GM21717 (cell line): Measurements from ENCODE around the gene KIF25.

Source experiments
- ATAC-seq: cut with Tn5 transposase; IDR thresholded peaks from one replicate; pipeline ENCODE4 v1.9.1; 2021; ENCODE audit warnings: mild to moderate bottlenecking, moderate library complexity; ENCODE audit not compliant: unreplicated experiment

KIF25 gene

DNA sequence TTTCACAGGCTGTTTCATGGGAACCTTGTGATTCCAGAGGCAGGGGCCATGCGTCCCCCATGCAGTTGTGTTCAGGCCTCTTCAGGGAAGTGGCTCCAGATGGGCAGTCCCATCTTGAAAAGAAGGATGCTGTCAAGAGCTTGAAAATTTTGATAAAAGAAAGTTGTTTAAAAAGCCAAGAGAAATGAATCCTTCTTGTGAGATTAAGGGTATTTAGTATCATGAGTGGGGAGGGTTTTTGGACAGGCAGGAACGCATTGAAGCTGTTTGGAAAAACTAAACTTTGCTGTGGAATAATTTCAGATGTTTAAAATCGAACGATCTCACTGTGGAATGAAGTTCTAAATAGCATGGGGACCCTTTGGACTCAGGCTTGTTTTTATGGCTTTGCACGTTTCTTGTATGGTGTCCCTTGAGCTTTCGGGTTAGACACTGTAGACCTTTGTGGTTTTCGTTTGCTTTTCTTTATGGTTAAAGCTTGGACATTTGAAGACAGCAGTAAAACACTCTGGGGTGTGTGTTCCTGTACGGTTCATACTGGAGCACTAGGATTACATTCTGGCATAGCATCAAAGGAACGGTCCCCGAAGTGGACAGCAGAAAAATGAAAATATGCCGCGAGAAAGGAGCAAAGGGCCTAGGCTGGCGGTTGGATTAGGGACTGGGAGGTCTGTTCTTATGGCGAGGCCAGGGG, 18.2 kb downstream of the KIF25 start:
- ATAC-seq: no peak

DNA sequence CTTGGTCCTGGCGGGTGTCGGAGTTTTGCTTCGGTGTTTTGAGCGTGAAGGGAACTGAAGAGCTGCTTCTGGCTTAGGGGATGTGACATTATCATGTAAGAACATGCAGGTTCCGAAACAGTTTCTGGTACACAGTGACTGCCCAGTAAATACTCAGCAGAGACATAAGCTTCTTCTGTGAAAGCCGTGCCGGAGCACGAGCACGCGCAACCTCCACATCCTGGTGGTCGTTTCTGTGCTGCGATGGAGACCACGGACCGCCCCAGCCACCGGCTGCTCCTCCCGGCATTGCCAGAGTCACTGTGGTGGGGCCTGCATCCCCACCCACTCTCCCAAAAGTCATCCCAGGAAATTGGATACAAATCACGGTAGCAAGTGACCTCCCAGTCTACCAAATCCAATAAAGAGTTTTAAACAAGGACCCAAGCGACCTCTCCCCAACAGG, 18.7 kb downstream of the KIF25 start:
- no peak for ATAC-seq

DNA sequence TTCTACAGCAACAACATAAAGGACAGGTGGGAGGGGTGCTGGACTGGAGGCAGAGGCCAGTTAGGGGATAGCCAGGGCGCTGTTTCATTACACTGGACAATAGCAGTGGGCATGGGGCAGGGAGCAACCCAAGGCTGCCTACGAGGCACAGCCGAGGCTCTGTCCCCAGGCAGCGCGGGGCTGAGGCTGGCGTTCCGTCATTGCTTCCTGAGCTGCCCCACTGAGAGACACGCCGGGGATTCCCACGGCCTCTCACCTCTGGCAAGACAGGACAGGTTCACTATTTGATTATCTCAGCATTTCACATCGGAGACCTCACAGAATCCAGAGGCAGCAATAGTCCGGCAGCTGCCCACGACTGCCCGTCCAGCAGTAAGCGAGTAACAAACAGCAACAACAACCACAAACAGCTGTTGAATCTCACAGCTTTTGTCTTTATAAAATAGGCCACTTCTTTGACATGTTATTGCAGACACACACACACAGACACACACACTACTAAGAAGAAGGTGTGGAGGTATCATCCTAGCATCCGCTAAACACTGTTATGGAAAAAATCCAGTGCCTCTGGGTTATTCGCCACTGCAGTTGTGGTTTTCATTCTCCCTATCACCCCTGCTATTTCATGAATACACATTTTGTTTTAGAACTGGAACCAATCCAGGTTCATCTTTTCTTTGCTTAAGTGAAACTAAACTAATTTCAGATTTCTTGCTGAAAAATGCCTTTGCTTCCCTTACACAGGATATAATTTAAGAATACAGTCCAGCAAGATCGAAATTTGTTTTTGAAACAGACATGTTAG, 19.5 kb downstream of the KIF25 start:
- no peak for ATAC-seq

DNA sequence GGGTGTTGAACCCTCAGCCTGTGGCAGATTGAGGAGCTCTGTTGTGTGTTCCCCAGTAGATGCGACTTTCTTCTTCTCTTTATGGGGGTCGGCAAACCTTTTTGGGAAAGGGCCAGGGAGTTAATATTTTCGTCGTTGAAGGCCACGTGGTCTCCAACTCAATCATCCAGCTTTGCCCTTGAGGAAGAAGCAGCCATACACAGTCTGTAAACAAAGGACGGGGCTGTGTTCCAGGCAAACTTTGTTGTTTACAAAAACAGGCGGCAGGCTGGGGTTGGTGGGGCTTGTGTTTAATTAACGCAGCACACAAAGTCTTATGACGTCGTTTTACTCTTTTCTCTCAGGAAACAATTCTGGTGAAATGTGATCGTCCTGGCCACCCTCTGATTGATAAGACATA, 20.2 kb downstream of the KIF25 start:
- ATAC-seq: no peak

DNA sequence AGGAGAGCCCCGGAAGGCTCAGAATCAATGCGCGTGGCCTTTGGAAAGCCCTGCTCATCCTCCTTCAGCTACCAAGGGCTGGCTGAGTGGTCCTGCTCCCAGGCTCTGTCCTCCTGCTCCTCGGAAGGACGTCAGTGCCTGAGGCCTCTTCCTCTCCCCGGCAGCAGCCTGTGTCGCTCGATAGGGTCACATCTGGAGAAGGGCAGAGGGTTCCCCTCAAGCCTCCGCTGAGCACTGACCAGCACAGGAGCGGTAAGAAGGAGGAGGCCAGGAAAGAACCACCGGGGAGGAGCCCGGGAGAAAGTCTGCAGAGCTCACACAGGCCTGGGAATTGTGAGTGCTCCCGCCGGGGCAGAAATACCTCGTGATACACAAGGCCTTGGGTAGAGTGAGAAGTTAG, 21.2 kb downstream of the KIF25 start:
- ATAC-seq: no peak

DNA sequence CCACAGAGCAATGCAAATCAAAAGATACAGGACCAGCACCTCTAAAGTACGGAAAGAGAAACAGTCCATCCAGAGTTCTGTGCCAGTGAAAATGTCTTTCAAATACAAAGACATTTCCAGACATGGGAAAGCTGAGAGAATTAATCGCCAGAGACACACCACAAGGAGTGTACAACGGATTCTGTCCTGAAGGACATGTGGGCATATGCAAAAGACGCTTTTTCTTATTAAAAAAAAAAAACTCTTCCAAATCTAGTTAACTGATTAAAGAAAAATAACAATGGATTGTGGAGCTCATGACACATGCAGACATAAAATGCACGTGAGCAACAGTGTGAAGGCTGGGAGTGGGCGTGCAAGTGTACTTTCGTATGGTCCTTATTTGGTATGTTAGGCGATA, 22.8 kb downstream of the KIF25 start:
- no peak for ATAC-seq

DNA sequence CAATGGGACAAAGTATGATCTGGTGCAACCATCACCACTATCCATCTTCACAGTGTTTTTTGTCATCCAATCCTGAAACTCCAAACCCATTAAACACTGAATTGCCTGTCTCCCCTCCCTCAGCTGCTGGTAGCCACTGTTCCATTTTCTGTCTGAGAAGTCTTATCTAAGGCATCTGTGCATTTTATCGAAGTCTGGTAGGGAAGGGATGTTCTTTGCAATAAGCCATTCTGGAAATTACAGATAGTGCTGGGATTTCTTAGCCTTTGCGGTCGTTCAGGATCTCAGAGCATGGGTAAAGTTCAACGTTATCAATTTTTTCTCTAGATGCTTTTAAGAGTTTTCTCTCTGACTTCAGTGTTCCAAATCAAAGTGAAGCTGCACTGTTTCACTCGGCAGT, 24.1 kb downstream of the KIF25 start:
- ATAC-seq: no peak

DNA sequence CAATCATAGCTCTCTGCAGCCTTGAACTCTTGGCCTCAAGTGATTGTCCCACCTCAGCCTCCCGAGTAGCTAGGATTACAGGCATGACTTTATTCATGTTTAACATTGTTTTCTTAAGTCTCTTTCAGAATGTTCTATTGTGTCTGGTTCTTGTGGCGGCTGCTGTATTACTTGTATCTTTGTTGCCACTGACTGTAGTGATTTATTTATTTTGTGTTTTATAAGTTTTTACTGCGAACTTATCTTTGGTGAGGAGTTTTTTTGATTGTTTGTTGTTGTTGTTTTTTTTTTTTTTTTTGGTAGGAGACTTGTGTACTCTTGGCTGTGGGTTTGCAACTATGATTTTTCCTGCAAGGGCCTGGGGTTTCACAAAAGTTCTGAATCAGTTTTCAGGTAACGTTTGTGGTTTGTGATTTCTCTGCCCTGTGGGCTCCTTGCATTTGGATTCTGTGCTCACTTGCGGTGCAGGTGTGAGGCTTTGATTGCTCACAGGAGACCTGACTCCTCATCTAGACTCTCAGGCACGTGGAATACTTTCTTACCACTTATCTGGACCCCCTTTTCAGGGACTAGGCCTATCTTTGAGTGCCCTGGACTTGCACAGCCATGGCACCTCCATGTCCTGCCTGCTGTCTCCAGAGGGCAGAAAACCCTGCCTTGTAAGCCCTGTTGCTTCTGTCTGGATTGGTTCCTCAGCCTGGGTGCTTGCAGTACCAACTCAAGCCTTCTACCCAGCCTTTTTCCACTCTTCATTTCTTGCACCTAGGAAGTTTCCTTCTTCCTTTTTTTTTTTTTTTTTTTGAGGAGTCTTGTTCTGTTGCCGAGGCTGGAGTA, 25.2 kb downstream of the KIF25 start:
- ATAC-seq: no peak

DNA sequence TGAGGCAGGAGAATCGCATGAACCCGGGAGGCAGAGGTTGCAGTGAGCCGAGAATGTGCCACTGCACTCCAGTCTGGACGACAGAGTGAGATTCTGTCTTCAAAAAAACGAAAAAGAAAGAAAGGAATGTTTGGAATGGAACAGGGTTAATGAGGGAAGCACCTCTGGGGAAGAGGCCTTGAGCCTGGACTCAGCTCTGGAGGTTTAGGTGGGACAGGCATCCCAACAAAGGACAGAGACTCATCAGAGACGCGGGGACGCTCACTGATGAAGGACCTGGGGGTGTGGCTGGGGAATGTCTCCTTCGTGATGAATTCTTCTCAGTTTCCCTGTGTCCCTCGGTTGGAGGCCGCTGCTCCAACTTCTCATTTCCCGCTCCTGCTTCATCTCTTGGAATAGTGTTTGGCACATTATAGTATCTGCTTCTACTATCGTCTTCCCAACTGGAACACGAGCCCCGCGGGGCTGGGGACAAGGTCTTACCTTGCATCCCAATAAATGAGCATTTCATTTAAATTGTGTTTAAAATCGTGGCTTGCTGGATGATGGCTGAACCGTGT, 27.6 kb downstream of the KIF25 start:
- ATAC-seq: no peak

DNA sequence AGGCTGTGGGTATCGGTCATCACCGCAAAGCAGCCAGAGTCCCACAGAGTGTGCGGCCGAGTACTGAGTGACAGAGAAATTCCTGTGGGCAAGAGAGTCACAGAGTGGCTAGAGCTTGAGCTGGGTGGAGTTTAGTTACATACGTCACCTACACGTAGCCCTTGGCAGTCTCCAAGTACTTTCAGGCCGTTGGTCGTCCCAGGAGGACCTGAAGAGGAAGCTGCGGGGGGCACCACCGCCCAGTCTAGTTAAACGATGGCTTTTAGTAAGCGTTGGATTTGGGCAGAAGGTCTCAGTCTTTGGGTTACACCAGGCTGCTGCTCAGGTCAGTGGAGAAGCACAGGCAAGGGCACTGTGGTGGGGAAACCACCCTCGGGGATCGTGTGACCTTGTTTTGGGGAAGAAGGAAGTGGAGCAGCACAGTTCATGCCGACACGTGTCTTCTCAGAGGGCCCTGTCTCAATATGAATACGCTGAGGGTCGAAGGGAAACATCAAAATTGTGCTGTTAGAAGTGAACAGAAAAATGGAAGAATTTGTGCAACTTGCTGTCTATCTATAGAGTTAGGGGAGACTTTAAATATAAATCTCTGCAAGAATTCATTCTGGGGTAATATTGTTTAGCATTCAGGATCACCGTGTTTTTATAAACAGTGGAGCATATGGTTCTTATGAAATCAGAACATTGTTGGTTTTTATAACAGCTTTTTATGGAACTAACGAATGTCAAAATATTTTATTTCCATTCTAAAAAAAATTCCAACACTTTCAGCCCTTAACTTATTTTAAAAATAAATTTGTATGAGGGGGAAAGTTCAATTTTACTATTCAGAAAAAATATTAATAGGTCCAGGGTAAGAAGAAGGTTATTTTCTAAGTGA, 28.6 kb downstream of the KIF25 start:
- ATAC-seq: no peak

DNA sequence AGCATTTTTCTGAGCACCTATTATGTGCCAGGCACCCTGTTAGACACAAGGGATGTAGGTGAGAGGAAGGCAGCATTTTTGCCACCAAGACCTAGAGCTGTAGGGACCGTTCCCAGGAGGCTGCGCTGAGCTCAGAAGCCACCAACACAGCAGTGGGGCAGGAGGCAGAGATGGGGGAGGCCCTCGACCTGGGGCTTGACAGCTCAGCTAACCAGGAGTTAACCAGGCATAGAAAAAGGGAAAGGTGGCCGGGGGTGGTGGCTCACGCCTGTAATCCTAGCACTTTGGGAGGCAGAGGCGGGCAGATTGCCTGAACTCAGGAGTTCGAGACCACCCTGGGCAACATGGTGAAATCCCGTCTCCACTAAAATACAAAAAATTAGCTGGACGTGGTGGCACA, 29.5 kb downstream of the KIF25 start:
- no peak for ATAC-seq

DNA sequence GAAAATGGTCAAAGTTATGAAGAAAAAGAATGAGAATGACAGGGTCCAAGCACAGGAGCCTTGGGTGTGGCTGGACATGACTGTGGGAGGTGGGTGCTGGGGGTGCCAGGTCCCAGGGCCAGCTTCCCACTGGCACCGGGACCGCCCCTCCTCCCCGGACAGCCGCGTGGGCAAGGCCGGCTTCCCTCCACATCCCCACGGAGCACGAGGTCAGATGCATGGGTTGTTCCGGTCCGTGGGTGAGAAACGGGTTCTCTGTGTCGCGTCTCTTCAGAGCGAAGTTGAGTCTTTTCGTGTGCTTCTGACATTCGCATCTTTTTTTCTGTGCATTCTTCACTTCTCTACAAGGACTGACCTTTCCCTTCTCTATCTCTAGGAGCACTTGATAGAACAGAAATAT, 30.1 kb downstream of the KIF25 start:
- no peak for ATAC-seq

DNA sequence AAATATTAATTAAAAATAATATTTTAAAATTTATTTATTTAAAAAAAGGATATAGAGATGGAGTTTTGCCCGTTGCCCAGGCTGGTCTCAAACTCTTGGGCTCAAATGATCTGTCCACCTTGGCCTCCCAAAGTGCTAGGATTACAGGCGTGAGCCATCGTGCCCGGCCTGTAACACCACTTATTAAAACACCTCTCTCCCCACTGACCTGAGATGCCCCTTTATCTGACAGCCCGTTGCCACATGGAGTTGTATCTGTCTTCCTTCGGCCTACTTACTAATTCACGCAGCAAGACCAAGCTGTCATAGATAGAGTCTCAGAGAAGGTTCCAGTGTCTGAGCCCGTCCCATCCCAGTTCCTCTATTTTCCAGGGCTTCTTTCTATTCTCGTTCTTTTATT, 30.7 kb downstream of the KIF25 start:
- ATAC-seq: no peak

DNA sequence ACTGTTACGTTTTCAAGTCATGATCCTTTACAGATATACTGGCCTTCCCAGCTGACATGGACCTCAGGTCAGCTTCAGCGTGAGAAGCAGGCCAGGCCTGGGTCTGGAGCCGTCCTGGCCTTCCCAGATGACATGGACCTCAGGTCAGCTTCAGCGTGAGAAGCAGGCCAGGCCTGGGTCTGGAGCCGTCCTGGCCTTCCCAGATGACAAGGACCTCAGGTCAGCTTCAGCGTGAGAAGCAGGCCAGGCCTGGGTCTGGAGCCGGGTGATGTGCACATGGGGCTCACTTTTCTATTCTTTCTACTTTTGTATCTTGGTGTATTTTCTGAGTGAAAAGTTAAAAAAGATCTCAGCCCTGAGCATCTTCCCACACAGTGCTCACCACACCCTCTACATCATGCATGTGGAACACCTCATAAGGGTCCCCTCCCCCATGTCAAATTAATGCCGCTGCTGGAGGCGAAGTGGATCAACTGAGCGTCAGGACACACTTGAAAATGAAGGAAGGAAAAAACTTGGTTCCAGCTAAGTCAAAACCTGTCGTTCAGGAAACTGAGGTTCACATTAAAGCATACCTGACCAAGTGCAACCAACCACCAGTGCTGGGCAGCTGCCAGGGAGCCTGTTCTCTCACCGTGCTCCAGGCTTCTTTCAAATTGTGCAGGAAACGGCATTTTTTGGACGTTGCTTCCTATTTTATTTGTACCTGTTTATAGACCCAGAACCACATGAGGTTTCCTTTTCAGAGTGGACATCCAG, 32.2 kb downstream of the KIF25 start:
- no peak for ATAC-seq

DNA sequence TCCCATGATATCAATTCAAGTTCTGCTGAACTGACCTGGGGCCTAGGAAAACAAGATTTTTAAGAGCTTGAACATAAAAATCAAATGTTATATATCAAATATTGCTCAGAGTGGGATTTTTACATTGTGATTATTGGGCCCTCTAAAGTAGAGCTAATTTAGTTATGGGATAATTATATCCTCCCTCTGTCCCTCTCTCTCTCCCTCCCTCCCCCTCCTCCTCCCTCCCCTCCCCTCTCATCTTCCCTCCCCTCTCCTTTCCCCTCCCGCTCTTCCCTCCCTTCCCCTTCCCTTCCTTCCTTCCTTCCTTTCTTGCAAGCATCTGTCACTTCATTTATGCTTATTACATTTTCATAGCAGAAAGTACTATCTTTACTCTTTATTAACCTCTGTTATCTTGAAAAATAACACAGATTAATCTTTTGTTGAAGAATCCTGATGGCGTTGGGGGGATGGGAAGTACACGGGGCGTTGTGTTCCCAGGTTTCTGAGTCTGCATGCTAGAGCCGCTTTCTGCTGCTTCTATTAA, 32.8 kb downstream of the KIF25 start:
- ATAC-seq: no peak

DNA sequence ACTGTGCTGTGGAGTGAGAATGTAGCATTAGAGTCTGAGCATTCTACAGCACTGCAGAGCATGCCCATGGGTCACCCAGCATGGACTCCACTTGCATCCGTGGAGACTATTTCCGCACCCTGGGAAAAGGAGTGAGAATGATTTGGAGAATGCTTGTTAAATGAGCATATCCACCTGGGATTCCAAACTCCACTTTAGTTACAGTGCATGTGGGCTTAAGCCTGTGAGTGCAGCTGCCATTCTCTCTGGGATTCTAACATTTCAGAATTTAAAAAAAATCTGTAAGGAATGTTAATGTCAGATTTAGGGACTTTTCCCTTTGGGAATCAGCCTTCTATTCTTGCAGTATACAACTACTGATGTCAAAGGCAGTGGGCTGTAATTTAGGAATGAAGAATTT, 33.4 kb downstream of the KIF25 start:
- ATAC-seq: no peak

DNA sequence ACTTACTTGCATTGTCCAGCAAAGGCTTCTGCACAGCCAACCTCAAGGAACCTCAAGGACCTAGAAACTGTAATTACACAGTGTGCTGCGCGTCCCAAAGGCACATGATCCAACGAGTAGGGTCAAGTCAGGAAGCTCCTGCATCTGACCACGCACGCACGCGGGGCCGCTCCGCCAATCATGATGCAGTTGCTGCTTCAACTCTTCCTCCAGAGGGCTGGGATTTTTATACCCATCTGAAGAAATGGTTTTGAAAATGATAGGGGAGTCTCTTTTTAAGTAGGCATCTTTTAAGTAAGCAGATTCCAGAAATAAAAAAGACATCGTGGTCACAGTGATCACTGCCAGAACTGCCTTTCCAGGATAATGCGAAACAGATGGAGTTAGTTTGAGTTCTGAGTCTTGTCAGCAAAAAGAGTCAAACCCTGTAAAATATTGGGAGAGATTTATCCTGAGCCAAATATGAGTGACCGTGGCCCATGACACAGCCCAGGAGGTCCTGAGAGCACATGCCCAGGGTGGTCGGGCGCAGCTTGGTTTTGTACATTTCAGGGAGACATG, 34.0 kb downstream of the KIF25 start:
- ATAC-seq: no peak

DNA sequence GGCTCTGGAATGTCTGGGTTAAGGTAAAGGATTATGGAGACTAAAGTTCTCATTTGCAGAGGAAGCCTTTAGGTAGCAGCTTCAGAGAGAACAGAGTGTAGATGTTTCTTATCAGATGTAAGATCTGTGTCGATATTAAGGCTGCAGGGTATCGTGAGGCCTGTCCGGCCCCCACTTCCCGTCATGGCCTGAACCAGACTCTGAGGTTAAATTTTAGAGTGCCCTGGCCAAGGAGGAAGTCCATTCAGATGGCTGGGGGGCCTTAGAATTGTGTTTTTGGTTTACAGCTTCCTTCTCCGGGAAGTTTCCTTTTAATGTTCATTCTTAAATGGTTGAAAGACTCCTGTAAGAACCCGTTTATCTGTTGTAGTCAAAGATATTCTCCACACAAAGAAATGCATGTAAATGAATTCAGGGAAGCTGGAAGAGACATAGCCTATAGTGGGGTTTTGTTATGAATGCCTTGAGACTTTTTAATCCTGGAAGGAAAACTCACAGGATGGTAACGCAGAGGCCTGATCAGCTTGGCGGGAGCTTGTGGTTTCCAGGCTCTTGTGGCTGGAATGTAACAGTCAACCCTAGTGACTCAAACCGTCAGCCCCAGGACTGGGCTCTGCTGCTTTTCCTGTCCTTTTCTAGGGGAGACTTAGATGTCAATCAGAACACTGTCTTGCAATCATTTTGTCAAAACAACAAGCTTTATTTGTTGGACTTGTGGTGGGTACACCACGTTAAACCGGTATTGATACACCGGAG, 34.7 kb downstream of the KIF25 start:
- no peak for ATAC-seq
